Adipocyte (in vitro differentiated cells): Measurements from ENCODE around the gene GABRD.

Source experiments
- DNase-seq: peaks from one replicate; pipeline ENCODE4 v3.0.0-alpha.2; 2015; ENCODE audit warnings: low read depth
- H3K27me3 ChIP-seq: replicated peaks from 2 replicates; pipeline ENCODE4 v1.7.0; 2013; ENCODE audit warnings: mild to moderate bottlenecking, low read length, moderate library complexity; ENCODE audit not compliant: control insufficient read depth, insufficient read depth
- H3K36me3 ChIP-seq: 2 replicates; pipeline ENCODE4 v1.7.0; 2013; ENCODE audit warnings: low read length, mild to moderate bottlenecking, moderate library complexity; ENCODE audit not compliant: control insufficient read depth, insufficient read depth, severe bottlenecking
- H3K4me1 ChIP-seq: 2 replicates; pipeline ENCODE4 v1.7.0; 2013; ENCODE audit warnings: mild to moderate bottlenecking, low read length, moderate library complexity; ENCODE audit not compliant: control insufficient read depth, insufficient read depth
- H3K4me3 ChIP-seq: 2 replicates; pipeline ENCODE4 v1.7.0; 2013; ENCODE audit warnings: mild to moderate bottlenecking, low read length, moderate library complexity
- H3K9ac ChIP-seq: 2 replicates; pipeline ENCODE4 v1.7.0; 2013; ENCODE audit warnings: mild to moderate bottlenecking, low read length, moderate library complexity
- H3K9me3 ChIP-seq: 2 replicates; pipeline ENCODE4 v1.7.0; 2013; ENCODE audit warnings: mild to moderate bottlenecking, low read length, moderate library complexity; ENCODE audit not compliant: control insufficient read depth

The GABRD gene

GRCh38 chr1:2076826-2077225 is 57.7 kb downstream of the GABRD start:
- Histone ChIP-seq H3K9me3 (peaks cover 25% of the 10 kb centered on the region), H3K4me1 (no peaks in the 10 kb centered on the region), H3K4me3 (no peak overlapping the region)

GRCh38 chr1:2078170-2078569 is 59.0 kb downstream of the GABRD start:
- peaks cover 7% of the 10 kb centered on the region for H3K27me3 ChIP-seq

More at GRCh38 chr1:2076826-2077225, 57.7 kb downstream of the GABRD start:
- H3K27me3 ChIP-seq = peaks cover 18% of the 10 kb centered on the region
- no peak for DNase-seq
- H3K36me3 ChIP-seq = no peaks in the 10 kb centered on the region
- no peak overlapping the region for H3K9ac ChIP-seq

GRCh38 chr1:2079396-2080085 is 60.4 kb downstream of the GABRD start:
- Histone ChIP-seq H3K4me3 (no peak overlapping the region), H3K27me3 (peaks cover 3% of the 10 kb centered on the region), H3K4me1 (no peaks in the 10 kb centered on the region), H3K9ac (no peak overlapping the region), H3K36me3 (no peaks in the 10 kb centered on the region), H3K9me3 (peaks cover 25% of the 10 kb centered on the region)
- no peak for DNase-seq

More at GRCh38 chr1:2078170-2078569, 59.0 kb downstream of the GABRD start:
- no peak overlapping the region for H3K9ac ChIP-seq
- peak overlapping the region; percentile 18 for H3K4me3 ChIP-seq
- peaks cover 25% of the 10 kb centered on the region for H3K9me3 ChIP-seq
- H3K4me1 ChIP-seq = no peaks in the 10 kb centered on the region
- H3K36me3 ChIP-seq = no peaks in the 10 kb centered on the region
- DNase-seq = no peak

- Histone ChIP-seq H3K36me3 (no peaks in the 10 kb centered on the region), H3K9ac (no peak overlapping the region), H3K4me1 (no peaks in the 10 kb centered on the region)
Observed at GRCh38 chr1:2080140-2080539, 61.0 kb downstream of the GABRD start.

More at GRCh38 chr1:2080140-2080539, 61.0 kb downstream of the GABRD start:
- no peak for DNase-seq
- peaks cover 25% of the 10 kb centered on the region for H3K9me3 ChIP-seq
- no peak overlapping the region for H3K4me3 ChIP-seq
- H3K27me3 ChIP-seq = peaks cover 3% of the 10 kb centered on the region
